GM23338 (cell line): ENCODE results near the gene RHOBTB3. TPM values are rescaled to one million over a fixed set of nuclear protein-coding genes. Genes with fewer than 3 reads are reported as not detected.

Experiments used
- ATAC-seq: fragments of 200-7000 bp; cut with Tn5 transposase; 3 replicates; pipeline ENCODE4 v1.9.1; 2020
- DNase-seq: peaks from one replicate; pipeline ENCODE4 v3.0.0-alpha.2; 2015; ENCODE audit warnings: low spot score
- H2AFZ ChIP-seq: fragments of 200-600 bp; sonication (generic); 2 replicates; pipeline ENCODE4 v1.8.0; 2016; ENCODE audit warnings: antibody characterized with exemption, mild to moderate bottlenecking, moderate library complexity
- H3F3A ChIP-seq: fragments of 200-600 bp; sonication (generic); replicated peaks from 2 replicates; pipeline ENCODE4 v1.8.0; 2017; ENCODE audit warnings: antibody characterized with exemption, mixed run types, low read depth
- H3K27ac ChIP-seq: fragments of 200-600 bp; sonication (generic); 2 replicates; pipeline ENCODE4 v1.6.1; 2016; ENCODE audit warnings: low read depth
- H3K27me3 ChIP-seq: fragments of 200-600 bp; sonication (generic); 2 replicates; pipeline ENCODE4 v1.8.0; 2016; ENCODE audit warnings: mild to moderate bottlenecking, mixed run types, moderate library complexity; ENCODE audit not compliant: insufficient read depth
- H3K36me3 ChIP-seq: fragments of 200-600 bp; sonication (generic); 2 replicates; pipeline ENCODE4 v1.8.0; 2016; ENCODE audit warnings: mild to moderate bottlenecking; ENCODE audit not compliant: insufficient read depth
- H3K4me1 ChIP-seq: fragments of 200-600 bp; sonication (generic); 2 replicates; pipeline ENCODE4 v1.8.0; 2016; ENCODE audit warnings: mild to moderate bottlenecking, moderate library complexity; ENCODE audit not compliant: insufficient read depth
- H3K4me2 ChIP-seq: fragments of 200-600 bp; sonication (generic); 2 replicates; pipeline ENCODE4 v1.7.1; 2017; ENCODE audit warnings: mixed run types
- H3K4me3 ChIP-seq: fragments of 200-600 bp; sonication (generic); 2 replicates; pipeline ENCODE4 v1.6.1; 2016; ENCODE audit warnings: mixed run types
- H3K79me2 ChIP-seq: fragments of 200-600 bp; sonication (generic); replicated peaks from 2 replicates; pipeline ENCODE4 v1.8.0; 2017; ENCODE audit warnings: mild to moderate bottlenecking; ENCODE audit not compliant: insufficient read depth
- H3K9me2 ChIP-seq: fragments of 200-600 bp; sonication (generic); 2 replicates; pipeline ENCODE4 v1.8.0; 2017; ENCODE audit not compliant: insufficient read depth
- H4K20me1 ChIP-seq: fragments of 200-600 bp; sonication (generic); replicated peaks from 2 replicates; pipeline ENCODE4 v1.8.0; 2017; ENCODE audit warnings: mild to moderate bottlenecking; ENCODE audit not compliant: insufficient read depth
- H3K27ac Mint-ChIP-seq: 2 replicates; pipeline ENCODE4 v1.8.0; 2020; ENCODE audit warnings: inconsistent platforms, mild to moderate bottlenecking, moderate library complexity, mixed read lengths
- H3K27me3 Mint-ChIP-seq: 3 replicates; pipeline ENCODE4 v1.8.0; 2022; ENCODE audit warnings: low read depth, mild to moderate bottlenecking, moderate library complexity, mixed read lengths, inconsistent platforms; ENCODE audit not compliant: insufficient read depth, poor library complexity
- H3K36me3 Mint-ChIP-seq: 3 replicates; pipeline ENCODE4 v1.8.0; 2021; ENCODE audit warnings: low read depth, mild to moderate bottlenecking, inconsistent platforms, moderate library complexity, mixed read lengths
- H3K4me1 Mint-ChIP-seq: 3 replicates; pipeline ENCODE4 v1.8.0; 2020; ENCODE audit warnings: mild to moderate bottlenecking, inconsistent platforms, mixed read lengths
- H3K4me3 Mint-ChIP-seq: 3 replicates; pipeline ENCODE4 v1.8.0; 2021; ENCODE audit warnings: moderate library complexity, mild to moderate bottlenecking, inconsistent platforms, mixed read lengths
- H3K9me3 Mint-ChIP-seq: 3 replicates; pipeline ENCODE4 v1.8.0; 2020; ENCODE audit warnings: moderate library complexity, mild to moderate bottlenecking, inconsistent platforms, mixed read lengths
- CREB1 ChIP-seq: fragments of 250-450 bp; sonication (Bioruptor Pico); IDR thresholded peaks from 2 replicates; pipeline ENCODE4 v1.5.0; 2020; ENCODE audit warnings: low read depth, mild to moderate bottlenecking, moderate library complexity
- EZH2 ChIP-seq: fragments of 200-600 bp; sonication (generic); IDR thresholded peaks from one replicate; pipeline ENCODE4 v1.8.0; 2017; ENCODE audit warnings: antibody characterized with exemption, mild to moderate bottlenecking, low read depth; ENCODE audit not compliant: unreplicated experiment
- EZH2phosphoT487 ChIP-seq: fragments of 200-600 bp; sonication (generic); IDR thresholded peaks from one replicate; pipeline ENCODE4 v1.8.1; 2018; ENCODE audit warnings: antibody characterized with exemption; ENCODE audit not compliant: unreplicated experiment
- JUNB ChIP-seq: IDR thresholded peaks from one replicate; pipeline ENCODE4 v1.6.1; 2016; ENCODE audit warnings: antibody characterized with exemption; ENCODE audit not compliant: unreplicated experiment
- NANOG ChIP-seq: IDR thresholded peaks from 2 replicates; pipeline ENCODE4 v1.6.1; 2016; ENCODE audit warnings: antibody characterized with exemption, borderline replicate concordance
- POLR2AphosphoS5 ChIP-seq: IDR thresholded peaks from 2 replicates; pipeline ENCODE4 v1.6.1; 2016; ENCODE audit warnings: antibody characterized with exemption, low read depth
- STAT1 ChIP-seq: IDR thresholded peaks from one replicate; pipeline ENCODE4 v1.6.1; 2016; ENCODE audit warnings: antibody characterized with exemption; ENCODE audit not compliant: unreplicated experiment
- ZNF114 ChIP-seq: fragments of 250-450 bp; sonication (Bioruptor Pico); IDR thresholded peaks from 2 replicates; pipeline ENCODE4 v1.5.0; 2020; ENCODE audit warnings: mild to moderate bottlenecking, moderate library complexity
- ZNF331 ChIP-seq: fragments of 250-450 bp; sonication (Bioruptor Pico); IDR thresholded peaks from 2 replicates; pipeline ENCODE4 v1.5.0; 2020; ENCODE audit warnings: low read depth, mild to moderate bottlenecking, moderate library complexity
- polyA plus RNA-seq: library from polyadenylated mRNA; unstranded; fragments of >200 nt; fragmentation: Nextera tagmentation; extraction: Ambion mirVana; gene quantifications from 2 replicates; pipeline ENCODE4 v1.2.1, GENCODE V29; 2016
- total RNA-seq: library from RNA; depleted of rRNA; stranded (reverse); fragments of >200 nt; shearing (Covaris generic); gene quantifications from 2 replicates; pipeline ENCODE4 v1.2.3, GENCODE V29; 2014
- TF ChIP-seq, protein P1 (sequence below): fragments of 250-450 bp; sonication (Bioruptor Pico); IDR thresholded peaks from 2 replicates; pipeline ENCODE4 v1.5.0; 2020; ENCODE audit warnings: mild to moderate bottlenecking, moderate library complexity
- TF ChIP-seq, protein P2 (sequence below), 2 experiments: fragments of 200-600 bp in 1 of 2; sonication (generic) in 1 of 2; conservative IDR thresholded peaks; 2 replicates each; pipeline versions ENCODE4 v1.5.1 to v1.6.1; 2016 to 2017; ENCODE audit warnings: antibody characterized with exemption in 2 of 2, low read depth in 2 of 2, mild to moderate bottlenecking in 2 of 2, moderate library complexity in 1 of 2
- TF ChIP-seq, protein P3 (sequence below): IDR thresholded peaks from one replicate; pipeline ENCODE4 v1.6.1; 2018; ENCODE audit warnings: antibody characterized with exemption; ENCODE audit not compliant: unreplicated experiment
- TF ChIP-seq, protein P4 (sequence below): IDR thresholded peaks from 2 replicates; pipeline ENCODE4 v1.6.1; 2016; ENCODE audit warnings: antibody characterized with exemption

Gene RHOBTB3
- total and polyA plus RNA-seq, 2 experiments from 2014 or later, result 10.0 to 13.4 TPM

DNA sequence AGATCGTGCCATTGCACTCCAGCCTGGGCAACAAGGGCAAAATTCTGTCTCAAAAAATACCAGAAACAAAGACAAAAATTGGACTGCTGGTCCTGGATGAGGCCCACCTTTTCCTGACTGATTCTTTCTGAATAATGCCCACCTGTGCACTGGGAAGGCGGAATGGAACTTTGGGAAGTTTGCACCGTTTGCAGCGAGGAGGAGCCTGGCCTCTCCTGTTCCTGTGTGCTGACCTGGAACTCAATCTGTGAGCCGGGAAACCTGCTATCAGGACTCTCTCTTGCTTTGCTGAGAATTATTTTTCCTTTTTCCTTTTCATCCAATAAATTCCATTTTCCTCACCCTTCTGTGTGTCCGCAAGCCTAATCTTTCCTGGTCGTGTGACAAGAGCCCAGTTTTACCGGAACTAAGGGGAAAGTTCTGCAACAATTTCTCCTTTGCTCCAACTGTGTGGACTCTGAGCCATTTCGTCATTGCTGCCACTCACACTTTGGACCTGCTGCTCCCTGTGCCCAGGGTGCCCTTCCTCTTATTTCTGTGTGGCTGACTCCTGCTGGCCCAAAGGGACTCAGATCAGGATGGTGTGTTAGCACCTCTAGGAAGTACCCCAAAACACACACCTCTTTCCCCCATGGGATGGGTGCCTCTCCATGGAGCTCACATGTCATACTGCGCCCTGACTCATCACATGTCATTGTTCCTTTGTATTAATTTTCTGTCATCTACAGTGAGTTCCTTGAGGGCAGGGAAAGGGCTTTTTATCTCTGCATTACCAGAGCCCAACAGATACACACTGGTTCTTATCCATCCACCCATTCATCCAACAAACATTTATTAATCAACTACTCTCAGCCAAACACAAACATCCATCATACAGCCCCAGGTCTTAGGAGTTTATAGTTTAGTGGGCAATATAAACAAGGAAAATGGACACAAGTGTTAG is 96.1 kb downstream of the RHOBTB3 start:
- peaks cover 15% of the 10 kb centered on the region for H3K4me1 ChIP-seq
- H3K79me2 ChIP-seq, result no peaks in the 10 kb centered on the region
- H3K27me3 ChIP-seq, result no peaks in the 10 kb centered on the region
- no peak for DNase-seq
- H2AFZ ChIP-seq, result no peak overlapping the region
- ATAC-seq, result no peak
- H3F3A ChIP-seq, result no peaks in the 10 kb centered on the region
- no peaks in the 10 kb centered on the region for H4K20me1 ChIP-seq
- no peak overlapping the region for H3K27ac Mint-ChIP-seq
- H3K4me2 ChIP-seq, result no peak overlapping the region
- peaks cover 19% of the 10 kb centered on the region for H3K4me1 Mint-ChIP-seq
- peaks cover 2% of the 10 kb centered on the region for H3K27me3 Mint-ChIP-seq
- TF ChIP-seq ZNF331 (no peak), JUNB (no peak), ZNF114 (CRISPR knock-in tag) (no peak), STAT1 (no peak), NANOG (no peak), POLR2AphosphoS5 (no peak), EZH2phosphoT487 (no peak), CREB1 (CRISPR knock-in tag) (no peak), EZH2 (no peak)
- TF ChIP-seq, protein P1, sequence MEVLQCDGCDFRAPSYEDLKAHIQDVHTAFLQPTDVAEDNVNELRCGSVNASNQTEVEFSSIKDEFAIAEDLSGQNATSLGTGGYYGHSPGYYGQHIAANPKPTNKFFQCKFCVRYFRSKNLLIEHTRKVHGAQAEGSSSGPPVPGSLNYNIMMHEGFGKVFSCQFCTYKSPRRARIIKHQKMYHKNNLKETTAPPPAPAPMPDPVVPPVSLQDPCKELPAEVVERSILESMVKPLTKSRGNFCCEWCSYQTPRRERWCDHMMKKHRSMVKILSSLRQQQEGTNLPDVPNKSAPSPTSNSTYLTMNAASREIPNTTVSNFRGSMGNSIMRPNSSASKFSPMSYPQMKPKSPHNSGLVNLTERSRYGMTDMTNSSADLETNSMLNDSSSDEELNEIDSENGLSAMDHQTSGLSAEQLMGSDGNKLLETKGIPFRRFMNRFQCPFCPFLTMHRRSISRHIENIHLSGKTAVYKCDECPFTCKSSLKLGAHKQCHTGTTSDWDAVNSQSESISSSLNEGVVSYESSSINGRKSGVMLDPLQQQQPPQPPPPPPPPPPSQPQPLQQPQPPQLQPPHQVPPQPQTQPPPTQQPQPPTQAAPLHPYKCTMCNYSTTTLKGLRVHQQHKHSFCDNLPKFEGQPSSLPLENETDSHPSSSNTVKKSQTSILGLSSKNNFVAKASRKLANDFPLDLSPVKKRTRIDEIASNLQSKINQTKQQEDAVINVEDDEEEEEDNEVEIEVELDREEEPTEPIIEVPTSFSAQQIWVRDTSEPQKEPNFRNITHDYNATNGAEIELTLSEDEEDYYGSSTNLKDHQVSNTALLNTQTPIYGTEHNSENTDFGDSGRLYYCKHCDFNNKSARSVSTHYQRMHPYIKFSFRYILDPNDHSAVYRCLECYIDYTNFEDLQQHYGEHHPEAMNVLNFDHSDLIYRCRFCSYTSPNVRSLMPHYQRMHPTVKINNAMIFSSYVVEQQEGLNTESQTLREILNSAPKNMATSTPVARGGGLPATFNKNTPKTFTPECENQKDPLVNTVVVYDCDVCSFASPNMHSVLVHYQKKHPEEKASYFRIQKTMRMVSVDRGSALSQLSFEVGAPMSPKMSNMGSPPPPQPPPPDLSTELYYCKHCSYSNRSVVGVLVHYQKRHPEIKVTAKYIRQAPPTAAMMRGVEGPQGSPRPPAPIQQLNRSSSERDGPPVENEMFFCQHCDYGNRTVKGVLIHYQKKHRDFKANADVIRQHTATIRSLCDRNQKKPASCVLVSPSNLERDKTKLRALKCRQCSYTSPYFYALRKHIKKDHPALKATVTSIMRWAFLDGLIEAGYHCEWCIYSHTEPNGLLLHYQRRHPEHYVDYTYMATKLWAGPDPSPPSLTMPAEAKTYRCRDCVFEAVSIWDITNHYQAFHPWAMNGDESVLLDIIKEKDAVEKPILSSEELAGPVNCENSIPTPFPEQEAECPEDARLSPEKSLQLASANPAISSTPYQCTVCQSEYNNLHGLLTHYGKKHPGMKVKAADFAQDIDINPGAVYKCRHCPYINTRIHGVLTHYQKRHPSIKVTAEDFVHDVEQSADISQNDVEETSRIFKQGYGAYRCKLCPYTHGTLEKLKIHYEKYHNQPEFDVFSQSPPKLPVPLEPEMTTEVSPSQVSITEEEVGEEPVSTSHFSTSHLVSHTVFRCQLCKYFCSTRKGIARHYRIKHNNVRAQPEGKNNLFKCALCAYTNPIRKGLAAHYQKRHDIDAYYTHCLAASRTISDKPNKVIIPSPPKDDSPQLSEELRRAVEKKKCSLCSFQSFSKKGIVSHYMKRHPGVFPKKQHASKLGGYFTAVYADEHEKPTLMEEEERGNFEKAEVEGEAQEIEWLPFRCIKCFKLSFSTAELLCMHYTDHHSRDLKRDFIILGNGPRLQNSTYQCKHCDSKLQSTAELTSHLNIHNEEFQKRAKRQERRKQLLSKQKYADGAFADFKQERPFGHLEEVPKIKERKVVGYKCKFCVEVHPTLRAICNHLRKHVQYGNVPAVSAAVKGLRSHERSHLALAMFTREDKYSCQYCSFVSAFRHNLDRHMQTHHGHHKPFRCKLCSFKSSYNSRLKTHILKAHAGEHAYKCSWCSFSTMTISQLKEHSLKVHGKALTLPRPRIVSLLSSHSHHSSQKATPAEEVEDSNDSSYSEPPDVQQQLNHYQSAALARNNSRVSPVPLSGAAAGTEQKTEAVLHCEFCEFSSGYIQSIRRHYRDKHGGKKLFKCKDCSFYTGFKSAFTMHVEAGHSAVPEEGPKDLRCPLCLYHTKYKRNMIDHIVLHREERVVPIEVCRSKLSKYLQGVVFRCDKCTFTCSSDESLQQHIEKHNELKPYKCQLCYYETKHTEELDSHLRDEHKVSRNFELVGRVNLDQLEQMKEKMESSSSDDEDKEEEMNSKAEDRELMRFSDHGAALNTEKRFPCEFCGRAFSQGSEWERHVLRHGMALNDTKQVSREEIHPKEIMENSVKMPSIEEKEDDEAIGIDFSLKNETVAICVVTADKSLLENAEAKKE (CRISPR knock-in tag), result no peak
- TF ChIP-seq, protein P2, sequence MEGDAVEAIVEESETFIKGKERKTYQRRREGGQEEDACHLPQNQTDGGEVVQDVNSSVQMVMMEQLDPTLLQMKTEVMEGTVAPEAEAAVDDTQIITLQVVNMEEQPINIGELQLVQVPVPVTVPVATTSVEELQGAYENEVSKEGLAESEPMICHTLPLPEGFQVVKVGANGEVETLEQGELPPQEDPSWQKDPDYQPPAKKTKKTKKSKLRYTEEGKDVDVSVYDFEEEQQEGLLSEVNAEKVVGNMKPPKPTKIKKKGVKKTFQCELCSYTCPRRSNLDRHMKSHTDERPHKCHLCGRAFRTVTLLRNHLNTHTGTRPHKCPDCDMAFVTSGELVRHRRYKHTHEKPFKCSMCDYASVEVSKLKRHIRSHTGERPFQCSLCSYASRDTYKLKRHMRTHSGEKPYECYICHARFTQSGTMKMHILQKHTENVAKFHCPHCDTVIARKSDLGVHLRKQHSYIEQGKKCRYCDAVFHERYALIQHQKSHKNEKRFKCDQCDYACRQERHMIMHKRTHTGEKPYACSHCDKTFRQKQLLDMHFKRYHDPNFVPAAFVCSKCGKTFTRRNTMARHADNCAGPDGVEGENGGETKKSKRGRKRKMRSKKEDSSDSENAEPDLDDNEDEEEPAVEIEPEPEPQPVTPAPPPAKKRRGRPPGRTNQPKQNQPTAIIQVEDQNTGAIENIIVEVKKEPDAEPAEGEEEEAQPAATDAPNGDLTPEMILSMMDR (conservative IDR thresholded peaks at IDR 0.05; ENCODE audit: low read depth in 2 of 2), result no peak
- TF ChIP-seq, protein P3, sequence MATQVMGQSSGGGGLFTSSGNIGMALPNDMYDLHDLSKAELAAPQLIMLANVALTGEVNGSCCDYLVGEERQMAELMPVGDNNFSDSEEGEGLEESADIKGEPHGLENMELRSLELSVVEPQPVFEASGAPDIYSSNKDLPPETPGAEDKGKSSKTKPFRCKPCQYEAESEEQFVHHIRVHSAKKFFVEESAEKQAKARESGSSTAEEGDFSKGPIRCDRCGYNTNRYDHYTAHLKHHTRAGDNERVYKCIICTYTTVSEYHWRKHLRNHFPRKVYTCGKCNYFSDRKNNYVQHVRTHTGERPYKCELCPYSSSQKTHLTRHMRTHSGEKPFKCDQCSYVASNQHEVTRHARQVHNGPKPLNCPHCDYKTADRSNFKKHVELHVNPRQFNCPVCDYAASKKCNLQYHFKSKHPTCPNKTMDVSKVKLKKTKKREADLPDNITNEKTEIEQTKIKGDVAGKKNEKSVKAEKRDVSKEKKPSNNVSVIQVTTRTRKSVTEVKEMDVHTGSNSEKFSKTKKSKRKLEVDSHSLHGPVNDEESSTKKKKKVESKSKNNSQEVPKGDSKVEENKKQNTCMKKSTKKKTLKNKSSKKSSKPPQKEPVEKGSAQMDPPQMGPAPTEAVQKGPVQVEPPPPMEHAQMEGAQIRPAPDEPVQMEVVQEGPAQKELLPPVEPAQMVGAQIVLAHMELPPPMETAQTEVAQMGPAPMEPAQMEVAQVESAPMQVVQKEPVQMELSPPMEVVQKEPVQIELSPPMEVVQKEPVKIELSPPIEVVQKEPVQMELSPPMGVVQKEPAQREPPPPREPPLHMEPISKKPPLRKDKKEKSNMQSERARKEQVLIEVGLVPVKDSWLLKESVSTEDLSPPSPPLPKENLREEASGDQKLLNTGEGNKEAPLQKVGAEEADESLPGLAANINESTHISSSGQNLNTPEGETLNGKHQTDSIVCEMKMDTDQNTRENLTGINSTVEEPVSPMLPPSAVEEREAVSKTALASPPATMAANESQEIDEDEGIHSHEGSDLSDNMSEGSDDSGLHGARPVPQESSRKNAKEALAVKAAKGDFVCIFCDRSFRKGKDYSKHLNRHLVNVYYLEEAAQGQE, result no peak
- TF ChIP-seq, protein P4, sequence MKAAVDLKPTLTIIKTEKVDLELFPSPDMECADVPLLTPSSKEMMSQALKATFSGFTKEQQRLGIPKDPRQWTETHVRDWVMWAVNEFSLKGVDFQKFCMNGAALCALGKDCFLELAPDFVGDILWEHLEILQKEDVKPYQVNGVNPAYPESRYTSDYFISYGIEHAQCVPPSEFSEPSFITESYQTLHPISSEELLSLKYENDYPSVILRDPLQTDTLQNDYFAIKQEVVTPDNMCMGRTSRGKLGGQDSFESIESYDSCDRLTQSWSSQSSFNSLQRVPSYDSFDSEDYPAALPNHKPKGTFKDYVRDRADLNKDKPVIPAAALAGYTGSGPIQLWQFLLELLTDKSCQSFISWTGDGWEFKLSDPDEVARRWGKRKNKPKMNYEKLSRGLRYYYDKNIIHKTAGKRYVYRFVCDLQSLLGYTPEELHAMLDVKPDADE, result no peak
- H3K4me3 Mint-ChIP-seq, result no peak overlapping the region
- no peaks in the 10 kb centered on the region for H3K36me3 ChIP-seq
- no peaks in the 10 kb centered on the region for H3K9me3 Mint-ChIP-seq
- H3K9me2 ChIP-seq, result no peaks in the 10 kb centered on the region
- no peak overlapping the region for H3K27ac ChIP-seq
- no peaks in the 10 kb centered on the region for H3K36me3 Mint-ChIP-seq
- no peak overlapping the region for H3K4me3 ChIP-seq
